HL-60/S4 treated with retinoic acid at 250 ng/mL for 4 days and 3 days (cell line): ENCODE results near the gene HGS.

Experiments used
- in situ Hi-C: fragments of 300-500 bp; cut with MboI; formaldehyde crosslinking; loops from 2 replicates; pipeline ENCODE4 v1.7.0; 2022; ENCODE audit warnings: low sequenced_read_pairs

Gene HGS

GRCh38 chr17:81703747-81704654 lies 20.2 kb downstream of the HGS start:
- in situ Hi-C loops, result no loop called here

- in situ Hi-C loops, result no loop called here
Measured at GRCh38 chr17:81705518-81706231, 21.9 kb downstream of the HGS start.

GRCh38 chr17:81706232-81706611 lies 22.4 kb downstream of the HGS start:
- in situ Hi-C loops, result no loop called here

GRCh38 chr17:81706757-81707624 lies 23.2 kb downstream of the HGS start:
- in situ Hi-C loops, result no loop called here

- in situ Hi-C loops, result no loop called here
Measured at GRCh38 chr17:81707725-81708646, 24.2 kb downstream of the HGS start.

- in situ Hi-C loops, result no loop called here
Measured at GRCh38 chr17:81708739-81709185, 25.0 kb downstream of the HGS start.

- in situ Hi-C loops, result no loop called here
Measured at GRCh38 chr17:81710514-81711308, 26.9 kb downstream of the HGS start.

DNA sequence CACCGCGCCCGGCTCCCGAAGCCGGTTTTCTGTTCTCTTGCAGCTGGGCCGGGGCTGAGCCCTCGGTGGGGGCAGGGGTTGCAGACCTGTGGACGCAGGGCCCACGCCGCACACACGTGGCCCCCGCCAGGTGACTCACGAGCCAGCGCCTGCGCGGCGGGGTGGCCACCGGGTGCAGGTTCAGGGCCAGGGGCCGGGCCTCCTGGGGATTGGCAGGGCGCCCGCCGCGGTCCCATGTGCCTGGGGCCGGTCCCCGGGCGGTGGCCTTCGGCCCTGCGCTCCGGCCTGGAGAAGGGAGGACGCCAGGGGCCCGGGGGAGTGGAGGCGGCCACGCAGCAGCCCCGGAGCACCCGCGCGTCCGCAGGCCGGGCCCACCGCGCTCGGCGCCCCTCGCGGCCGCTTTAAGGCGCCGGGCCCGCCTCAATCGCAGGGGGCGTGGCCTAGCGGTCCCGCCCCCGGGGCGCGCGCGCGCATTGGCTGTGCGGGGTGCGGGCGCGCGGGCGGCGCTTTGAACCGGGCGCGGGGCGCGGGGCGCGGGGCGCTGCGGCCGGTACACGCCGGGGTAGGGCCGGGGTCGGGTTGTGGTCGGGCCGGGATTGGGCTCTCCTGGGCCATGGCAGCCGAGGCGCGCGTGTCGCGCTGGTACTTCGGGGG lies 28.1 kb downstream of the HGS start, which contains the start of gene SLC25A10:
TSS of gene SLC25A10 (plus strand) at position 471 of the 654 bp plus-strand sequence. CDS start at position 614, 143 bp downstream.
- in situ Hi-C loops, result no loop called here

GRCh38 chr17:81712468-81713003 lies 28.7 kb downstream of the HGS start:
- in situ Hi-C loops, result no loop called here

DNA sequence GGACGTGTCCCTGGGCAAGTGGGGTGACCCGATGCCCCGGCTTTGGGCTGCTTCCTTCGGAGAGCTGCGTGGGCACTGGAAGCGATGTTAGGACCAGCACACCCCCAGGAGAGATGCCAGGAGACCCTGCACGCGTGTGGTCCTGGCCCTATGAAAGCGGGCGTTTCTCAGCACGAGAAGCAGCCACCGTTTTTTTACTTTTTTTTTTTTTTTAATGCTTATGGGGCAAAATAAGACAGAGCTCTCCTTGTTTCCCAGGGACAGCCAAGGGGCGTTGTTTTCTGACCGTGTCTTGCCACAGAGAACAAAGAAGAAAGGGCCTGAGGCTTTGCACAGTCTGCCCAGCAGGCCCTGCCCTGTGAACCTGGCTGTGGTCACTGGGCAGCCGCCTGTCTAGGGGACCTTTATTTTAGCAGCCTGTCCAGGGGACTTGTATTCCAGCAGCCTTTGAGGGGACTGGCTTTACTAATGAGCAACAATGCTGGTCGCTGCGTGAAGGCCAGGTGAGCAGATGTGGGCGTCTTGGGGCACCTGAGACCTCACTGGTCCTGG lies 29.3 kb downstream of the HGS start:
- in situ Hi-C loops, result no loop called here

DNA sequence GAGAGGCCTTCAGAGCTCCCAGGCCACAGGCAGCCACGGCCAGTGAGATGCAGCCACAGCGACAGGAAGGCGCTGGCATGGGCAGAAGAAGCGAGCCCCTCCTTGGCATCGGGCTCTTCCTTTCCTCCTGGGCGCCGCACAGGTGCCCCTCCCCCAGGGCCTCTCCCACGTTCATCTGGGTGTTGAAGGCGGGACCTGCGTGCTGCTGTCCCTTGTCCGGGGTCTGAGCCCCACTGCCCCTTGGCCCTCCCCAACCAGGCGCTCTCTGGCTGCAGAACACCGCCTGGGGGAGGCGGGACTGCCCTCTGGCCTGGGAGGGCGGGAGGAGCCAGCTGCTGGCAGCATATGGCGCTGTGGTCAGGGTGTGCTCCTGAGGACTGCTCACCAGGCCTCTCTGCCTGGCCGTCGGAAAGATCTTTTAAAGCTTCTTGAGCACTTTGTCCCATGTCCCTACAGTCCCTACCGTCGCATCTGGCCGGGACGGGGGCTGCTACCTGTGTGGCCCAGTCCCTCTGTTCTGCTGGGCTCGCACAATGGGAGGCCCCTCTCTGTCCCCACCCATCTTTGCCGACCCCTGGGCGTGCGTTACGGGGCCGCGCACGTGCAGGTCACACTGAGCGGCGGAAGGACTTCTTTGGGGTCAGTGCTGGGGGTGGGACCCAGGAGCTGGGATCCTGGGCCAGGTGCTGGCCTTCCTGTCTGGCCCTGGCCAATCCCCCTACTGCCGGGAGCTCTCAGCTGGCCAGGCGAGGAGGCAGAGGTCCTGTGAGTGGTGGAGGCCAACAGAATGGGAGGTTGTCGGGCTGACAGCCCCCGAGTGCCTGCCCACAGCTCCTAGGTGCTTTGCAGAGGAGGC lies 30.0 kb downstream of the HGS start:
- in situ Hi-C loops, result no loop called here

DNA sequence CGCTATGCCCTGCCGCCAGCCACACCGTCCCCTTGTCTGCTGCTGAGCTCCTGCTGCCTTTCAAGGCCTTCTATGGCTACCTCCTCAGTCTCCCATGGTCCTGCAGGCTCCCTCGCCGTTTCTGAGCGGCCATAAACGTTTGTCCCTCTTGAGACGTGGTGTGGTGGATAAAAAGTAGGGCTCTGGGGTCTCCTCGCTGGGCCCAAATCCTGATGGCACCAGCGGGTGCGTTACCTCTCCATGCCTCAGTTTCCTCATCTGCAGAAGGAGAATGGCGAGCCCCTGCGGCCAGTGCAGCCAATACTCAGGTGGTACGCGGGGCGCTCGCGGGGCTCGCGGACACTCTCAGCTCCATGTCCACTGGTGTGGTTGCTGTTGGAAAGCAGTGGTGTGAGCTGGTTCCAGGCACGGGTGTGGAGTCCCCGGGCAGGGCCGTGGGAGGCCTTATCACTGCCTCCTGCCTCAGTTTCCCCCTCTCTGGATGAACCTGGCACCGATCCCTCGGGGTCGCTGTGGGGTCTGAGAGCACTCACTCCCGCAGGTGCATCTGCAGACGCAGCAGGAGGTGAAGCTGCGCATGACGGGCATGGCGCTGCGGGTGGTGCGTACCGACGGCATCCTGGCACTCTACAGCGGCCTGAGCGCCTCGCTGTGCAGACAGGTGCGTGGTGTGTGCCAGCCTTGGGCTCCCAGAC lies 30.7 kb downstream of the HGS start:
- in situ Hi-C loops, result no loop called here

DNA sequence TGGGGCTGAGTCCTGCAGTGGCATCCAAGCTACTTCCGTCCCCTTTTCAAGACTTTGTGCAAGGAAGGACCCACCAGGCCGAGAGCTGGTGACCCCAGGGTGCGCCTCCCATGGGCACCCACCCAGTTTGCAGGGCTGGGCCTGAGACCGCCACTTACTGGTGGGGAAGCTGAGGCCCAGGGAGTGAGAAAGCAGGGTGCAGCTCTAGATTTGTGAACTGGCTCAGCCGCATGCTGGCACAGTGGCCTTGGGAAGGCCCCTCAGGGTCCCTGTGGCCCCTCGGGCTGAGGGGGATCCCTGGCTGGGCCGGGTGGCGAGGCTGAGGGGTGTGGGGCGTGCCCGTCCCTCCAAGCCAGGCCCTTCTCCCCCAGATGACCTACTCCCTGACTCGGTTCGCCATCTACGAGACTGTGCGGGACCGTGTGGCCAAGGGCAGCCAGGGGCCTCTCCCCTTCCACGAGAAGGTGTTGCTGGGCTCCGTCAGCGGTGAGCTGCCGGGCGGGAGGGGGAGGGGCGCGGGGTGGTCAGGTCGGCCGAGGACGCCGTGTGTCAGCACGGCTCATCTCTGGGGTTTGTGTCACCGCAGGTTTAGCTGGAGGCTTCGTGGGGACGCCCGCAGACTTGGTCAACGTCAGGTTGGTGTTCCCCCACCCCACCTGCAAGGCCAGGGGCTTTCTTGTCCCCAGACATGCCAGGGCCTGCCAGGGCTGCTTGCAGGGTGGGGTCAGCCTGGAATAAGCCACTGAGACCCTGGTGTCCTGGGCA lies 31.5 kb downstream of the HGS start:
- in situ Hi-C loops, result no loop called here

- in situ Hi-C loops, result no loop called here
Measured at GRCh38 chr17:81715872-81716673, 32.3 kb downstream of the HGS start.

GRCh38 chr17:81716674-81716996 lies 32.8 kb downstream of the HGS start:
- in situ Hi-C loops, result no loop called here
